Endothelial cell of umbilical vein (primary cell): Measurements from ENCODE around the gene DNAJC16. TPM values are rescaled to one million over a fixed set of nuclear protein-coding genes. Genes with fewer than 3 reads are reported as not detected.
A peak's percentile ranks its signal among the peaks of the same experiment; 100 is the strongest.

Experiments
- BruUV-seq: library from RNA; stranded (reverse); fragments of 400-500 nt; replicated peaks from 2 replicates; lab custom pipeline; 2021; lab: Mats Ljungman, UMichigan
- CTCF ChIA-PET: fragments of 300-600, 350-600 bp; sonication (Branson Sonifier 250); formaldehyde crosslinking; loops from one replicate; lab custom pipeline; 2021; ENCODE audit warnings: antibody characterized with exemption, inconsistent platforms; lab: Charles Lee
- POLR2A ChIA-PET: fragments of 300-600, 350-600 bp; sonication (Branson Sonifier 250); formaldehyde crosslinking; loops from one replicate; lab custom pipeline; 2021; ENCODE audit warnings: antibody characterized with exemption, inconsistent platforms; lab: Charles Lee
- DNase-seq: peaks from one replicate; pipeline ENCODE4 v3.0.0-alpha.2; 2011; ENCODE audit warnings: low read depth, low spot score
- FAIRE-seq: peaks from 2 replicates; lab custom pipeline; 2011; peaks lifted over from hg19 to GRCh38; lab: Jason Lieb, UNC
- H2AFZ ChIP-seq: 2 replicates; pipeline ENCODE4 v1.6.0; 2012; ENCODE audit warnings: low read depth, low read length, control low read depth, inconsistent platforms
- H3K27ac ChIP-seq: 2 replicates; pipeline ENCODE4 v1.5.1; 2011; ENCODE audit warnings: low read depth, mild to moderate bottlenecking, control low read depth, low read length, moderate library complexity; ENCODE audit not compliant: insufficient read depth
- H3K27me3 ChIP-seq, 2 experiments: 2 replicates each; pipeline versions ENCODE4 v1.6.0 to v1.6.1; 2011; ENCODE audit warnings: low read length in 2 of 2, mixed read lengths in 1 of 2; ENCODE audit not compliant: control insufficient read depth in 2 of 2, insufficient read depth in 2 of 2
- H3K36me3 ChIP-seq, 2 experiments: 2 replicates in 1 of 2; 3 replicates in 1 of 2; pipeline ENCODE4 v1.5.1; 2011; ENCODE audit warnings: low read length in 2 of 2, mild to moderate bottlenecking in 1 of 2, moderate library complexity in 1 of 2; ENCODE audit not compliant: control insufficient read depth in 2 of 2, insufficient read depth in 2 of 2; ENCODE audit errors: extremely low read depth in 1 of 2
- H3K4me1 ChIP-seq: 3 replicates; pipeline ENCODE4 v1.5.1; 2011; ENCODE audit warnings: mild to moderate bottlenecking, low read length; ENCODE audit not compliant: control insufficient read depth, insufficient read depth; ENCODE audit errors: extremely low read depth
- H3K4me2 ChIP-seq: 2 replicates; pipeline ENCODE4 v1.6.1; 2011; ENCODE audit warnings: low read length, control low read depth, mixed read lengths; ENCODE audit not compliant: insufficient read depth
- H3K4me3 ChIP-seq, 3 experiments: fragments of 200-600 bp in 1 of 3; sonication (generic), shearing (Covaris generic) in 1 of 3; replicated peaks in 1 of 3; 2 replicates each; pipeline ENCODE4 v1.5.1; 2011 to 2016; ENCODE audit warnings: control low read depth in 3 of 3, low read length in 3 of 3, mild to moderate bottlenecking in 2 of 3, inconsistent platforms in 1 of 3, low read depth in 1 of 3, moderate library complexity in 1 of 3; ENCODE audit not compliant: insufficient read depth in 1 of 3
- H3K79me2 ChIP-seq: 2 replicates; pipeline ENCODE4 v1.6.0; 2012; ENCODE audit warnings: low read length, inconsistent platforms; ENCODE audit not compliant: control insufficient read depth, insufficient read depth
- H3K9ac ChIP-seq: replicated peaks from 2 replicates; pipeline ENCODE3; 2011; ENCODE audit warnings: low read length, control low read depth; ENCODE audit not compliant: insufficient read depth; ENCODE audit errors: extremely low read depth
- H3K9me1 ChIP-seq: replicated peaks from 3 replicates; pipeline ENCODE4 v1.6.0; 2011; ENCODE audit warnings: mild to moderate bottlenecking, low read length; ENCODE audit not compliant: control insufficient read depth, insufficient read depth; ENCODE audit errors: extremely low read depth
- H3K9me3 ChIP-seq: replicated peaks from 2 replicates; pipeline ENCODE4 v1.5.1; 2012; ENCODE audit warnings: low read length, inconsistent platforms; ENCODE audit not compliant: control insufficient read depth, insufficient read depth
- H4K20me1 ChIP-seq: replicated peaks from 2 replicates; pipeline ENCODE3; 2011; ENCODE audit warnings: mild to moderate bottlenecking, low read length; ENCODE audit not compliant: control insufficient read depth, insufficient read depth; ENCODE audit errors: extremely low read depth
- EZH2 ChIP-seq: IDR thresholded peaks from 2 replicates; pipeline ENCODE4 v1.6.1; 2012; ENCODE audit warnings: borderline replicate concordance, low read depth, mild to moderate bottlenecking, moderate library complexity, low read length, inconsistent platforms; ENCODE audit not compliant: severe bottlenecking
- JUN ChIP-seq: IDR thresholded peaks from 2 replicates; pipeline ENCODE4 v1.6.1; 2011; ENCODE audit warnings: borderline replicate concordance, low read depth; ENCODE audit not compliant: insufficient read length, insufficient read depth
- MYC ChIP-seq: IDR thresholded peaks from one replicate; pipeline ENCODE4 v1.6.1; 2011; ENCODE audit warnings: mild to moderate bottlenecking, low read depth, low read length
- POLR2A ChIP-seq: IDR thresholded peaks from 2 replicates; pipeline ENCODE4 v1.6.1; 2012; ENCODE audit warnings: low read depth, mild to moderate bottlenecking, control low read depth, low read length
- POLR2AphosphoS5 ChIP-seq: IDR thresholded peaks from 2 replicates; pipeline ENCODE4 v1.6.1; 2012; ENCODE audit warnings: low read depth, mild to moderate bottlenecking, control low read depth, low read length, moderate library complexity; ENCODE audit not compliant: insufficient read depth
- dilution Hi-C: fragments of 300-500 bp; cut with MboI; formaldehyde crosslinking; loops from one replicate; pipeline ENCODE4 v1.15.0; 2019; ENCODE audit warnings: low sequenced_read_pairs; ENCODE audit not compliant: extremely low pct_ligation_motif_present
- intact Hi-C: fragments of 100-400 bp; cut with micrococcal nuclease; formaldehyde crosslinking; loops from one replicate; pipeline ENCODE4 v1.10.0; 2022
- polyA plus RNA-seq, 4 experiments: library from polyadenylated mRNA; depleted of rRNA in 3 of 4; stranded (reverse) in 3 of 4; unstranded in 1 of 4; fragments of >200 nt; gene quantifications; 2 replicates each; pipeline versions ENCODE4 v1.2.1 to v1.2.3, GENCODE V29; 2011 to 2012; ENCODE audit warnings: missing spikeins in 1 of 4
- total RNA-seq: library from RNA; stranded (reverse); gene quantifications from 2 replicates; pipeline ENCODE4 v1.2.3, GENCODE V29; 2021

Gene DNAJC16
- total and polyA plus RNA-seq, 2 donors (not counting 3 experiments of a cell fraction or from before 2014, with no cell fraction given), result 8.0 to 21.4 TPM

GRCh38 chr1:15524021-15524282 is 2.7 kb upstream of the DNAJC16 start, which contains the start of gene CASP9:
Gene CASP9, minus strand, starts transcription at chr1:15524215. Its CDS starts 15 bp downstream, at chr1:15524200.
- no peak for TF ChIP-seq EZH2
- no peak for TF ChIP-seq MYC
- TF ChIP-seq POLR2AphosphoS5, result peak; percentile 44
- no peak for TF ChIP-seq JUN
- no peak for TF ChIP-seq POLR2A
- intact Hi-C loops, result loop anchor here (1.0 to 10.0 kb wide), 4 partner anchors 187 to 321 kb away; partner anchors contain the start of gene SPEN
- H3K9me1 ChIP-seq, result no peaks in the 10 kb centered on the region

GRCh38 chr1:15524283-15525049 is 2.2 kb upstream of the DNAJC16 start:
- intact Hi-C loops (loop anchor here (1.0 to 10.0 kb wide), 4 partner anchors 187 to 320 kb away; partner anchors contain the start of gene SPEN), dilution Hi-C loops (no loop called here)
- TF ChIP-seq MYC (no peak), POLR2AphosphoS5 (peak; percentile 15)
- Histone ChIP-seq H3K79me2 (peaks cover 11% of the 10 kb centered on the region), H3K4me3 (peak overlapping the region in 2 of 3 experiments; percentile 42 to 95), H3K36me3 (no peaks in the 10 kb centered on the region), H3K9me3 (no peaks in the 10 kb centered on the region), H3K9ac (peak overlapping the region; percentile 90), H3K27ac (peak overlapping the region; percentile 92), H3K27me3 (no peaks in the 10 kb centered on the region), H3K4me2 (no peak overlapping the region), H4K20me1 (no peaks in the 10 kb centered on the region), H2AFZ (peak overlapping the region; percentile 87), H3K4me1 (peaks cover 24% of the 10 kb centered on the region), H3K9me1 (no peaks in the 10 kb centered on the region)
- peak; percentile 98 for DNase-seq
- CTCF ChIA-PET, result interaction anchor here (1.3 kb wide), 1 partner anchor 201 kb away, joined by 7 read pairs; no protein-coding TSS in a partner anchor
- POLR2A ChIA-PET, result no interaction called here
- no TSS peak for BruUV-seq
- FAIRE-seq, result peak; percentile 89

More at GRCh38 chr1:15524021-15524282, 2.7 kb upstream of the DNAJC16 start, which contains the start of gene CASP9:
- Histone ChIP-seq H3K27ac (peak within 1 kb of the TSS; percentile 92), H3K4me2 (peak within 1 kb of the TSS; percentile 71), H3K4me1 (peaks cover 24% of the 10 kb centered on the region), H3K4me3 (peak within 1 kb of the TSS; percentile 74 to 95 (median 88)), H3K27me3 (no peaks in the 10 kb centered on the region), H3K9ac (peak within 1 kb of the TSS; percentile 90), H3K79me2 (peaks cover 11% of the 10 kb centered on the region), H2AFZ (peak within 1 kb of the TSS; percentile 96), H3K36me3 (no peaks in the 10 kb centered on the region), H3K9me3 (no peaks in the 10 kb centered on the region), H4K20me1 (no peaks in the 10 kb centered on the region)
- DNase-seq, result no peak
- POLR2A ChIA-PET, result no interaction called here
- dilution Hi-C loops, result no loop called here
- no TSS peak for BruUV-seq
- CTCF ChIA-PET, result interaction anchor here (0.6 to 1.3 kb wide), 2 partner anchors 201 to 254 kb away, joined by 4 to 7 read pairs; no protein-coding TSS in a partner anchor
- FAIRE-seq, result no peak
